HG02642 (cell line): Measurements from ENCODE around the gene CALHM5.
"Not testable (repeated sequence)": the region's sequence is repeated elsewhere in the genome, so short reads cannot be mapped to it uniquely, and the experiment has no call there.

ENCODE experiments used
- ATAC-seq: cut with Tn5 transposase; IDR thresholded peaks from one replicate; pipeline ENCODE4 v1.9.1; 2021; ENCODE audit warnings: mild to moderate bottlenecking; ENCODE audit not compliant: unreplicated experiment, poor library complexity

The CALHM5 gene

GRCh38 chr6:116511424-116512110 lies at the start of gene CALHM5:
TSS of gene CALHM5 (plus strand) at chr6:116511639. CDS start at chr6:116511697, 58 bp downstream.
- ATAC-seq = no peak

DNA sequence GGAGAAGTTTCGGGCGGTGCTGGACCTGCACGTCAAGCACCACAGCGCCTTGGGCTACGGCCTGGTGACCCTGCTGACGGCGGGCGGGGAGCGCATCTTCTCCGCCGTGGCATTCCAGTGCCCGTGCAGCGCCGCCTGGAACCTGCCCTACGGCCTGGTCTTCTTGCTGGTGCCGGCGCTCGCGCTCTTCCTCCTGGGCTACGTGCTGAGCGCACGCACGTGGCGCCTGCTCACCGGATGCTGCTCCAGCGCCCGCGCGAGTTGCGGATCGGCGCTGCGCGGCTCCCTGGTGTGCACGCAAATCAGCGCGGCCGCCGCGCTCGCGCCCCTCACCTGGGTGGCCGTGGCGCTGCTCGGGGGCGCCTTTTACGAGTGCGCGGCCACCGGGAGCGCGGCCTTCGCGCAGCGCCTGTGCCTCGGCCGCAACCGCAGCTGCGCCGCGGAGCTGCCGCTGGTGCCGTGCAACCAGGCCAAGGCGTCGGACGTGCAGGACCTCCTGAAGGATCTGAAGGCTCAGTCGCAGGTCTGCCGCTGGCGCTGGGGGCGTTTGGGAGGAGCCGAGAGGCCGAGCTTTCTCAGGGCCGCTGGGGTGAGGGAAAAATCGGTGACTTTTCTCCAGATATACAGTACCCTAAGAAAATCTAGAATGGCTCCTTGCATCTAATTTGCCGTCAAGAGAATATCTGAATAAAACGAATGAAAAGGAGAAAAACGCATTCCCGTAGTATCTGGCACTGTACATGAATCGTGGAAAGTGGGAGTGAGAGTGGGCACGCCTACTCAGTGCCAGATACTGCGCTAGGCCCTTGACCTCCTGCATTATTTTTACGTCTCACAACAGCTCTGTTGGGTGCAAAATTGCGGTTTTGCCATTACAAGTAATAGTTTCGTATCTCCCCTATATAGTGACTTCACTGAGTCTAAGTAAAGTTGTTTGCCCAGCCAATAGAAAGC lies 49.2 kb upstream of the CALHM5 start:
- ATAC-seq = peak; percentile 89

- ATAC-seq = no peak
These were observed 48.1 kb upstream of the CALHM5 start for GRCh38 chr6:116463301-116463700.

DNA sequence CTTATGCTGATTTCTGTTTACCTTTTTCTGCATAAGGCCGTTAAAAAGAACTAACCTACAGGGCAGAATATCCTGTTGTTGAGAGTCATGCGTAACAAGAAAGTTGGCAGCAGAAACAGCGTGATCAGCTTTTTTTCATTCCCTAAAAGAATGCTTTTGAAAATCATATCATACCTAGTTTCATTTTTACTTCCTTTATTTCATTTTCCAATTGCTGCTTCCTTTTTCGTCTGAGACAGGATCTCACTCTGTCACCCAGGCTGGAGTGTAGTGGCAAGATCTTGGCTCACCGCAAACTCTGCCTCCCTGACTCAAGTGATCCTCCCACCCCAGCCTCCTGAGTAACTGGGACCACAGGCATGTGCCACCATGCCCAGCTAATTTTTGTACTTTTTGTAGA lies 46.2 kb upstream of the CALHM5 start:
- no peak for ATAC-seq

GRCh38 chr6:116467096-116467495 lies 44.3 kb upstream of the CALHM5 start:
- ATAC-seq = no peak

GRCh38 chr6:116467514-116467913 lies 43.9 kb upstream of the CALHM5 start:
- no peak for ATAC-seq

DNA sequence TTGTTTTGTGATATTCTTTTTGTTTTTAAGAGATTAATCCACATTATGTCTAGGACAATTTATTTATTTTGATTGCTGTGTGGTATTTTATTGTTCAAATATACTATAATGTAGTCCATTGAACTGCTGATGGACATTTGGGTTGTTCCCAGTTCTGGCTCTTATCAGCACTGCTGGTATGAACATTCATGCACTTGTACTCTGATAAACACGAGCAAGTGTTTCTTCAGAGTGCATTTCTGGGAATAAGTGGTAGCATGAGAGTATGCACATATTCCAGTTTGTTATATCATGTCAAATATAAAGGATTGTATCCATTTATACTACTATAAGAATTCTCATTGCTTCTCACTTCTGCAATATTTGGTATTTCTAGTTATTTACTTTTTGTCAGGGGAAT lies 43.1 kb upstream of the CALHM5 start:
- no peak for ATAC-seq

DNA sequence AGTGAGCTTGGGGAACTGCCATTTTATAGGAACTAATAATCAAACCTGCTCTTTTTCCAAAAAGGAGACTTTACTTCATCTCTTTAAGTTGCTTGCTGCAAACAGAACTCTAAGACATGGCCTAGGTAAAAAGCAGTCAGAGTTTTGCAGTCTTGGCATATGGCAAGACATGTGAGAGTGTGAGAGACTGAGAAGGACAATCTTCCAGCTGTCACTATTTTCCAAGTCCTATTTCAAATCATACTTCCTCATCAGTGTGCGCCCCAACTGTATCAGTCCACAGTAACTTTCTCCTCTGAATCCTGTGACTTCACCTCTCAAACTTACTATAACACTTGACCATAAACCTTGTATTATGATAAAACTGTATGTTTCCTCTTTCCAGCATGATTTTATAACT lies 39.9 kb upstream of the CALHM5 start:
- no peak for ATAC-seq

DNA sequence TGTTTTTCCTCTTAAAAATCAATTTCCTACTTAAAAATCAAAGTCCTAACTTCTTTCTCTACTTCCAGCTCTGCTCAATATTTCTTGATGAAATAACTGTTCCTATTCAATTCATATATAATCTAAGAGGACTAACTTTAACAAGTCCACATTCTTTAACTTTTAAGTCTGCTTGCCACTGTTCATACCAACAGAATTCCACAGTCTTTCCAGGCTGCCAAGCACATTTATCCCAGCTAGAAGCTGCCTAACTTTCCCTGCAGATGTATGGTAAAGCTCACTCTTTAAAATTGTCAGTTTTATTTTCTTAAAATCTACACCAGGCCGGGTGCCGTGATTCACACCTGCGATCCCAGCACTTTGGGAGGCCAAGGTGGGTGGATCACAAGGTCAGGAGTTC lies 38.7 kb upstream of the CALHM5 start:
- no peak for ATAC-seq

GRCh38 chr6:116475141-116475540 lies 36.3 kb upstream of the CALHM5 start:
- no peak for ATAC-seq

DNA sequence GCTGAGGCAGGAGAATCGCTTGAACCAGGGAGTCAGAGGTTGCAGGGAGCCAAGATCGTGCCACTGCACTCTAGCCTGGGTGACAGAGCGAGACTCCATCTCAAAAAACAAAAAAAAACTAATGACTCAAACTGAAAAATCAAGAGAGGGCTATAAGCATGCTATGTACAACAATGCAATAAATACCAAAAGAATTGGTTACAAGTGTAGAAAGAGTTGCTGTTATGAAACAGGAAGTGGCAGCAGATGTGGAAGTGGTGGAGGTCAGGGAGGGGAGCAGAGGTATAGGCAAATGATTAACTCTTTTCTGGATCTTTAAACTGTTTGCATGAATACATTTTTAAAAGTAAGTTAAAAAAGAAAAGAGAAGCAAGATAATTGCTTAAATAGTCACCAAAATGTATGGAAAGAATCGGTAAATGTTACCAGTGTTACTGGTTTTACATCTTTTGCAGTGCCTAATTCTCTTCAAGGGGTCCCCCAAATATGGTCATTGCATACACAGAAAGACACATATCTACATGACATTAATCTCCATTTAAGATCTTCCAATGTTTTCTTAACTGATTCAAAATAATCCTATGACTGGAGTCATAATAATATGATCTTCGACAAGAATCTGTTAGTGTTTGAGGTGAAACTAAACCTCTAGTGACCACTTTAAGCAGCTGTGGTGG lies 35.3 kb upstream of the CALHM5 start:
- peak; percentile 100 for ATAC-seq

DNA sequence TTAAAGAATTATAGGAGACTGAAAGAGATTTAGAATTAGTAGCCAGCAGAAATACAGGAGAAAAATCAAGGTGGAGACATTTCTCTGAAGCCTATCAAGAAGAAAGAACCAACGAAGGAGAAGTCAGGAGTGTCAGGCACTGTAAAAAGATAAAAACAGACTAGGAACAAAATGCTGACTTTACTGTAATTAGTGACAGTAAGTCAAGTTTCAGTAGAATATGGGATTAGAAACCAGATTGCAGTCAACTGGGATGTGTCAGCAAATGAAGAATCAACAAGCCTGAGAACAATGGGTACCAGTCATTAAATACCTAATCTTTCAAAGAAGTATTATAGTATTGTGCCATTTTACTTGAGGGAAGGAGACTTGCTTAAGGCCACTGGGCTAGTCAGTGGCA lies 28.7 kb upstream of the CALHM5 start:
- ATAC-seq = no peak

DNA sequence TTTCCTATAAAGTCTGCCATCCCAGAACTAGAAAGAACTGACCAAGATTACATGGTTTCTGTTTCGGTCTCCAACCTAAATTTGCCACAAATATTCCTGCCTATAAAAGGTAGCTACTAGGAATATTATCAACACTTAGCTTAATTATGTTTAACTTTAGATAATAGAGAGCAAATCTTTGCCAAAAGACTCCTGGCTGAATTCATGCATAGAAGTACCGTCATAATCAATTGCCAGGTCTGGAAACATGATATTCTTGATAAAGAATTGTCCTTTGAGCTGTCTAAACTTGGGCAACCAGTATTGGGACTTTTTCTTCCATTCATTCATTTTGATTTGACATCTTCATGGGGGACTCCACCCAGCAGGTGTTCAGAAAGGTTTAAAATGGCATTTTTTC lies 27.8 kb upstream of the CALHM5 start:
- no peak for ATAC-seq

DNA sequence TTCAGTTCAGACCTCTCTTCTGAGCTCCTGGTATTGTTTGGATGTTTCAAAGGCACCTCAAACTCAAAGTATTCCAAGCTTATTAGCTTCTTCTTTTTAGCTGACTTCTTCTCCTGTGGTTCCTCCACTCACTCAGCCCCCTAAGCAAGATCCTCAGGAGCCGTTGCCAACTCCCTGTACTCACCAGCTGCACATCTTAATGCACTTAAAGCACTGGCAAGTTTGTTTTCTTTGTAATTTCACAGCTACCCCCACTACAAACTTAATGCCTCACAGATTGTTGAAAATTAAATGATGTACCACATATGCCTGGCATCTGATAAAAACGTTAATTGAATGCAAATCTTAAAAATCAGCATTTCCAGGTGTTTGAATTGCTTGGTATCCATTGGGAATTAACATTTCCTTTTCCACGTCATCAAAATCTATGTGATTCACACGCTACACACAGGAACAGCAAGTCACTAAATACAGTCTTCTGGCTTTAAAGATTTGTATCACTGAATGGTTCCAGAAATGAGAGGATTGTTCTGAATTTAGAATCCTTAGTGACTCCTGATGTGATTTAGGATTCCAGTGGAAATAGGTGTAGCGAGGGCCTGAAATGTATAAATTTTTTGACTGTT lies 25.8 kb upstream of the CALHM5 start:
- ATAC-seq = no peak

GRCh38 chr6:116491610-116492330 lies 19.7 kb upstream of the CALHM5 start:
- ATAC-seq = no peak

- ATAC-seq = no peak
These were observed 18.9 kb upstream of the CALHM5 start for GRCh38 chr6:116492331-116493067.

- not testable (repeated sequence) for ATAC-seq
These were observed 16.3 kb upstream of the CALHM5 start for GRCh38 chr6:116495161-116495560.

GRCh38 chr6:116497113-116497676 lies 14.2 kb upstream of the CALHM5 start:
- ATAC-seq = no peak

DNA sequence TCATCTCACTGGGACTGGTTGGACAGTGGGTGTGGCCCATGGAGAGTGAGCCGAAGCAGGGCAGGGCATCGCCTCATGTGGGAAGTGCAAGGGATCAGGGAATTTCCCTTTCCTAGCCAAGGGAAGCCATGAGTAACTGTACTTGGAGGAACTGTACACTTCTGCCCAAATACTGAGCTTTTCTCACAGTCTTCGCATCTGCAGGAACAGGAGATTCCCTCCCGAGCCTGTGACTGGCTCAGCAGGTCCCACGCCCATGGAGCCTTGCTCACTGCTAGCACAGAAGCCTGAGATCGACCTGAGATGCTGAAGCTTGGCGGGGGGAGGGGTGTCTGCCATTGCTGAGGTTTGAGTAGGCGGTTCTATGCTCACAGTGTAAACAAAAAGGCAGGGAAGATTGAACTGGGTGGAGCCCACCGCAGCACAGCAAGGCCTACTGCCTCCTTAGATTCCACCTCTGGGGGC lies 10.4 kb upstream of the CALHM5 start:
- ATAC-seq = no peak
